Endothelial cell of umbilical vein (primary cell): ENCODE data around the gene ARHGDIA. TPM values are rescaled to one million over a fixed set of nuclear protein-coding genes. Genes with fewer than 3 reads are reported as not detected.

Experiments
- BruUV-seq: library from RNA; stranded (reverse); fragments of 400-500 nt; replicated peaks from 2 replicates; lab custom pipeline; 2021; lab: Mats Ljungman, UMichigan
- CTCF ChIA-PET: fragments of 300-600, 350-600 bp; sonication (Branson Sonifier 250); formaldehyde crosslinking; loops from one replicate; lab custom pipeline; 2021; ENCODE audit warnings: antibody characterized with exemption, inconsistent platforms; lab: Charles Lee
- POLR2A ChIA-PET: fragments of 300-600, 350-600 bp; sonication (Branson Sonifier 250); formaldehyde crosslinking; loops from one replicate; lab custom pipeline; 2021; ENCODE audit warnings: antibody characterized with exemption, inconsistent platforms; lab: Charles Lee
- DNase-seq: peaks from one replicate; pipeline ENCODE4 v3.0.0-alpha.2; 2011; ENCODE audit warnings: low read depth, low spot score
- FAIRE-seq: peaks from 2 replicates; lab custom pipeline; 2011; peaks lifted over from hg19 to GRCh38; lab: Jason Lieb, UNC
- H2AFZ ChIP-seq: 2 replicates; pipeline ENCODE4 v1.6.0; 2012; ENCODE audit warnings: low read depth, low read length, control low read depth, inconsistent platforms
- H3K27ac ChIP-seq: 2 replicates; pipeline ENCODE4 v1.5.1; 2011; ENCODE audit warnings: low read depth, mild to moderate bottlenecking, control low read depth, low read length, moderate library complexity; ENCODE audit not compliant: insufficient read depth
- H3K27me3 ChIP-seq, 2 experiments: 2 replicates each; pipeline versions ENCODE4 v1.6.0 to v1.6.1; 2011; ENCODE audit warnings: low read length in 2 of 2, mixed read lengths in 1 of 2; ENCODE audit not compliant: control insufficient read depth in 2 of 2, insufficient read depth in 2 of 2
- H3K36me3 ChIP-seq, 2 experiments: 2 replicates in 1 of 2; 3 replicates in 1 of 2; pipeline ENCODE4 v1.5.1; 2011; ENCODE audit warnings: low read length in 2 of 2, mild to moderate bottlenecking in 1 of 2, moderate library complexity in 1 of 2; ENCODE audit not compliant: control insufficient read depth in 2 of 2, insufficient read depth in 2 of 2; ENCODE audit errors: extremely low read depth in 1 of 2
- H3K4me1 ChIP-seq: 3 replicates; pipeline ENCODE4 v1.5.1; 2011; ENCODE audit warnings: mild to moderate bottlenecking, low read length; ENCODE audit not compliant: control insufficient read depth, insufficient read depth; ENCODE audit errors: extremely low read depth
- H3K4me2 ChIP-seq: 2 replicates; pipeline ENCODE4 v1.6.1; 2011; ENCODE audit warnings: low read length, control low read depth, mixed read lengths; ENCODE audit not compliant: insufficient read depth
- H3K4me3 ChIP-seq, 3 experiments: fragments of 200-600 bp in 1 of 3; sonication (generic), shearing (Covaris generic) in 1 of 3; replicated peaks in 1 of 3; 2 replicates each; pipeline ENCODE4 v1.5.1; 2011 to 2016; ENCODE audit warnings: control low read depth in 3 of 3, low read length in 3 of 3, mild to moderate bottlenecking in 2 of 3, inconsistent platforms in 1 of 3, low read depth in 1 of 3, moderate library complexity in 1 of 3; ENCODE audit not compliant: insufficient read depth in 1 of 3
- H3K79me2 ChIP-seq: 2 replicates; pipeline ENCODE4 v1.6.0; 2012; ENCODE audit warnings: low read length, inconsistent platforms; ENCODE audit not compliant: control insufficient read depth, insufficient read depth
- H3K9ac ChIP-seq: replicated peaks from 2 replicates; pipeline ENCODE3; 2011; ENCODE audit warnings: low read length, control low read depth; ENCODE audit not compliant: insufficient read depth; ENCODE audit errors: extremely low read depth
- H3K9me1 ChIP-seq: replicated peaks from 3 replicates; pipeline ENCODE4 v1.6.0; 2011; ENCODE audit warnings: mild to moderate bottlenecking, low read length; ENCODE audit not compliant: control insufficient read depth, insufficient read depth; ENCODE audit errors: extremely low read depth
- H3K9me3 ChIP-seq: replicated peaks from 2 replicates; pipeline ENCODE4 v1.5.1; 2012; ENCODE audit warnings: low read length, inconsistent platforms; ENCODE audit not compliant: control insufficient read depth, insufficient read depth
- H4K20me1 ChIP-seq: replicated peaks from 2 replicates; pipeline ENCODE3; 2011; ENCODE audit warnings: mild to moderate bottlenecking, low read length; ENCODE audit not compliant: control insufficient read depth, insufficient read depth; ENCODE audit errors: extremely low read depth
- CTCF ChIP-seq, 2 donors: IDR thresholded peaks; 1 replicate in 1 of 2; 2 replicates in 1 of 2; pipeline ENCODE4 v1.5.1; 2011; ENCODE audit warnings: low read length in 2 of 2, mild to moderate bottlenecking in 2 of 2, moderate library complexity in 2 of 2, control low read depth in 1 of 2, inconsistent platforms in 1 of 2, low read depth in 1 of 2; ENCODE audit not compliant: insufficient read depth in 1 of 2; ENCODE audit errors: extremely low read depth in 1 of 2
- EZH2 ChIP-seq: IDR thresholded peaks from 2 replicates; pipeline ENCODE4 v1.6.1; 2012; ENCODE audit warnings: borderline replicate concordance, low read depth, mild to moderate bottlenecking, moderate library complexity, low read length, inconsistent platforms; ENCODE audit not compliant: severe bottlenecking
- FOS ChIP-seq: IDR thresholded peaks from 2 replicates; pipeline ENCODE4 v1.6.1; 2011; ENCODE audit warnings: mild to moderate bottlenecking, low read length, moderate library complexity, borderline replicate concordance; ENCODE audit not compliant: insufficient read depth
- GATA2 ChIP-seq: IDR thresholded peaks from 2 replicates; pipeline ENCODE4 v1.7.0; 2011; ENCODE audit warnings: low read depth, mild to moderate bottlenecking, moderate library complexity, mixed read lengths, low read length; ENCODE audit not compliant: insufficient read length, insufficient read depth
- JUN ChIP-seq: IDR thresholded peaks from 2 replicates; pipeline ENCODE4 v1.6.1; 2011; ENCODE audit warnings: borderline replicate concordance, low read depth; ENCODE audit not compliant: insufficient read length, insufficient read depth
- MAX ChIP-seq: IDR thresholded peaks from 2 replicates; pipeline ENCODE4 v1.6.1; 2011; ENCODE audit not compliant: insufficient read depth, insufficient read length
- MYC ChIP-seq: IDR thresholded peaks from one replicate; pipeline ENCODE4 v1.6.1; 2011; ENCODE audit warnings: mild to moderate bottlenecking, low read depth, low read length
- POLR2A ChIP-seq: IDR thresholded peaks from 2 replicates; pipeline ENCODE4 v1.6.1; 2012; ENCODE audit warnings: low read depth, mild to moderate bottlenecking, control low read depth, low read length
- POLR2AphosphoS5 ChIP-seq: IDR thresholded peaks from 2 replicates; pipeline ENCODE4 v1.6.1; 2012; ENCODE audit warnings: low read depth, mild to moderate bottlenecking, control low read depth, low read length, moderate library complexity; ENCODE audit not compliant: insufficient read depth
- dilution Hi-C: fragments of 300-500 bp; cut with MboI; formaldehyde crosslinking; loops from one replicate; pipeline ENCODE4 v1.15.0; 2019; ENCODE audit warnings: low sequenced_read_pairs; ENCODE audit not compliant: extremely low pct_ligation_motif_present
- intact Hi-C: fragments of 100-400 bp; cut with micrococcal nuclease; formaldehyde crosslinking; loops from one replicate; pipeline ENCODE4 v1.10.0; 2022
- polyA plus RNA-seq, 4 experiments: library from polyadenylated mRNA; depleted of rRNA in 3 of 4; stranded (reverse) in 3 of 4; unstranded in 1 of 4; fragments of >200 nt; gene quantifications; 2 replicates each; pipeline versions ENCODE4 v1.2.1 to v1.2.3, GENCODE V29; 2011 to 2012; ENCODE audit warnings: missing spikeins in 1 of 4
- total RNA-seq: library from RNA; stranded (reverse); gene quantifications from 2 replicates; pipeline ENCODE4 v1.2.3, GENCODE V29; 2021

The ARHGDIA gene
- total and polyA plus RNA-seq, 2 donors (not counting 3 experiments of a cell fraction or from before 2014, with no cell fraction given), result 358 to 645 TPM

GRCh38 chr17:81914103-81914850 lies 43.1 kb upstream of the ARHGDIA start:
- no peaks in the 10 kb centered on the region for H3K9me1 ChIP-seq
- H3K9ac ChIP-seq, result no peak overlapping the region
- H3K27ac ChIP-seq, result no peak overlapping the region
- peaks cover 12% of the 10 kb centered on the region for H3K4me1 ChIP-seq
- BruUV-seq, result no TSS peak
- intact Hi-C loops (no loop called here), dilution Hi-C loops (no loop called here)
- H3K79me2 ChIP-seq, result peaks cover 9% of the 10 kb centered on the region
- H3K9me3 ChIP-seq, result no peaks in the 10 kb centered on the region
- POLR2A ChIA-PET, result no interaction called here
- H3K4me3 ChIP-seq, result no peak overlapping the region
- CTCF ChIA-PET, result no interaction called here
- no peak overlapping the region for H3K4me2 ChIP-seq
- FAIRE-seq (no peak), DNase-seq (no peak)
- H3K36me3 ChIP-seq, result peaks cover 7 to 27% of the 10 kb centered on the region in 2 experiments
- H3K27me3 ChIP-seq, result no peaks in the 10 kb centered on the region
- no peak for TF ChIP-seq EZH2
- no peak for TF ChIP-seq CTCF (IDR thresholded peaks at IDR 0.05; ENCODE audit: extremely low read depth in 1 of 2, insufficient read depth in 1 of 2, low read depth in 1 of 2, low read length in 2 of 2)
- no peaks in the 10 kb centered on the region for H4K20me1 ChIP-seq
- no peak overlapping the region for H2AFZ ChIP-seq

GRCh38 chr17:81913394-81914102 lies 42.4 kb upstream of the ARHGDIA start:
- Histone ChIP-seq H3K4me3 (no peak overlapping the region), H3K9me3 (no peaks in the 10 kb centered on the region), H2AFZ (no peak overlapping the region), H3K79me2 (peaks cover 9% of the 10 kb centered on the region), H4K20me1 (no peaks in the 10 kb centered on the region), H3K9ac (no peak overlapping the region), H3K36me3 (peaks cover 7 to 24% of the 10 kb centered on the region in 2 experiments), H3K4me2 (no peak overlapping the region), H3K27ac (no peak overlapping the region), H3K9me1 (no peaks in the 10 kb centered on the region), H3K27me3 (no peaks in the 10 kb centered on the region), H3K4me1 (peaks cover 12% of the 10 kb centered on the region)
- intact Hi-C loops (no loop called here), dilution Hi-C loops (no loop called here)
- ChIA-PET CTCF (interaction anchor here (1.0 kb wide), 1 partner anchor 14 kb away, joined by 3 read pairs; the partner anchor contains the start of gene MAFG), POLR2A (no interaction called here)
- no peak for FAIRE-seq
- no peak for DNase-seq
- no TSS peak for BruUV-seq
- no peak for TF ChIP-seq GATA2
- TF ChIP-seq EZH2, result no peak
- no peak for TF ChIP-seq FOS
- no peak for TF ChIP-seq MAX
- TF ChIP-seq CTCF (IDR thresholded peaks at IDR 0.05; ENCODE audit: extremely low read depth in 1 of 2, insufficient read depth in 1 of 2, low read depth in 1 of 2, low read length in 2 of 2), result no peak
- TF ChIP-seq POLR2A, result no peak
- TF ChIP-seq POLR2AphosphoS5, result no peak
- TF ChIP-seq MYC, result no peak
- TF ChIP-seq JUN, result no peak
